HG02970 (cell line): ENCODE data around the gene RPRD2.
"Not testable (repeated sequence)": the region's sequence is repeated elsewhere in the genome, so short reads cannot be mapped to it uniquely, and the experiment has no call there.

Source experiments
- ATAC-seq: cut with Tn5 transposase; IDR thresholded peaks from one replicate; pipeline ENCODE4 v1.9.1; 2021; ENCODE audit warnings: mild to moderate bottlenecking, moderate library complexity, moderate number of reproducible peaks; ENCODE audit not compliant: unreplicated experiment, low FRiP score

The RPRD2 gene

GRCh38 chr1:150363426-150364230 is at the start of gene RPRD2:
TSS of gene RPRD2 (plus strand) at chr1:150364147. CDS start at chr1:150364715, 568 bp downstream.
- ATAC-seq = peak; percentile 84

GRCh38 chr1:150314691-150315090 is 49.3 kb upstream of the RPRD2 start:
- not testable (repeated sequence) for ATAC-seq

GRCh38 chr1:150320667-150320978 is 43.3 kb upstream of the RPRD2 start:
- ATAC-seq = no peak

GRCh38 chr1:150321826-150322166 is 42.2 kb upstream of the RPRD2 start:
- ATAC-seq = no peak

- ATAC-seq = no peak
Measured at GRCh38 chr1:150322310-150322709, 41.6 kb upstream of the RPRD2 start.

- no peak for ATAC-seq
Measured at GRCh38 chr1:150332651-150333290, 31.2 kb upstream of the RPRD2 start.

GRCh38 chr1:150346316-150346715 is 17.6 kb upstream of the RPRD2 start:
- no peak for ATAC-seq

GRCh38 chr1:150352866-150353265 is 11.1 kb upstream of the RPRD2 start:
- ATAC-seq = no peak

- ATAC-seq = no peak
Measured at GRCh38 chr1:150362721-150363425, 1.1 kb upstream of the RPRD2 start.

GRCh38 chr1:150364231-150365003 is 470 bp downstream of the RPRD2 start:
- ATAC-seq = peak; percentile 29

- ATAC-seq = no peak
Measured at GRCh38 chr1:150365941-150366340, 2.0 kb downstream of the RPRD2 start.

GRCh38 chr1:150366416-150367296 is 2.7 kb downstream of the RPRD2 start:
- no peak for ATAC-seq

GRCh38 chr1:150371110-150371509 is 7.2 kb downstream of the RPRD2 start:
- ATAC-seq = no peak

GRCh38 chr1:150372580-150372979 is 8.6 kb downstream of the RPRD2 start:
- ATAC-seq = no peak

GRCh38 chr1:150376110-150376509 is 12.2 kb downstream of the RPRD2 start:
- ATAC-seq = no peak

- ATAC-seq = no peak
Measured at GRCh38 chr1:150383631-150384324, 19.8 kb downstream of the RPRD2 start.

GRCh38 chr1:150385537-150386445 is 21.8 kb downstream of the RPRD2 start:
- ATAC-seq = no peak

- no peak for ATAC-seq
Measured at GRCh38 chr1:150386592-150386991, 22.6 kb downstream of the RPRD2 start.
